Astrocyte of the hippocampus (primary cell): ENCODE data around the gene BNIP5.
"Not testable (repeated sequence)": the region's sequence is repeated elsewhere in the genome, so short reads cannot be mapped to it uniquely, and the experiment has no call there.

ENCODE experiments used
- DNase-seq: peaks from one replicate; pipeline ENCODE4 v3.0.0; 2011; ENCODE audit warnings: low read depth, low spot score

Gene BNIP5

DNA sequence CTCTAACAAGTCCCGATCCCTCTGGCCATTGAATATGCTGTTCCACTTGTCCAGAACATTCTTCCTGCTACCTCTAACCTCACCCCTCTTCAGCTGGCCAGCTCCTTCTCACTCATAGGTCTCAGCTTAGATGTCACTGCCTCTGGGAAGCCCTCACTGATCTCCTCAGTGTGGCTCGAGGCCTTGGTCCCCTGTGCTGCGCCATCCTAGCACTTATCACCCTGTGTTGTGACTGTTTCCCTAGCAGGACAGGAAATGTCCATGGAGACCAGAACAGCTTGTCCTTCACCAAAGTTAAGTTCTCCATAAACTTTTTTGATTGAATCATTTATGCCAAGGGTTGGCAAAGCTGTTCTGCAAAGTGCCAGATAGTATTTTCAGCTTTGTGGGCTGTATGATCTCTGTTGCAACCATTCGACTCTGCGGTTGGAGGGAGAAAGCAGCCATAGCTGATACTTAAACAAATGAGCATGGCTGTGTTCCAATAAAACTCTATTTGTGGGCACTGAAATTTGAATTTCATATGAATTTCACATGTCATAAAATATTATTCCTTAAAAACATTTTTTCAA is 6.5 kb upstream of the BNIP5 start:
- no peak for DNase-seq

DNA sequence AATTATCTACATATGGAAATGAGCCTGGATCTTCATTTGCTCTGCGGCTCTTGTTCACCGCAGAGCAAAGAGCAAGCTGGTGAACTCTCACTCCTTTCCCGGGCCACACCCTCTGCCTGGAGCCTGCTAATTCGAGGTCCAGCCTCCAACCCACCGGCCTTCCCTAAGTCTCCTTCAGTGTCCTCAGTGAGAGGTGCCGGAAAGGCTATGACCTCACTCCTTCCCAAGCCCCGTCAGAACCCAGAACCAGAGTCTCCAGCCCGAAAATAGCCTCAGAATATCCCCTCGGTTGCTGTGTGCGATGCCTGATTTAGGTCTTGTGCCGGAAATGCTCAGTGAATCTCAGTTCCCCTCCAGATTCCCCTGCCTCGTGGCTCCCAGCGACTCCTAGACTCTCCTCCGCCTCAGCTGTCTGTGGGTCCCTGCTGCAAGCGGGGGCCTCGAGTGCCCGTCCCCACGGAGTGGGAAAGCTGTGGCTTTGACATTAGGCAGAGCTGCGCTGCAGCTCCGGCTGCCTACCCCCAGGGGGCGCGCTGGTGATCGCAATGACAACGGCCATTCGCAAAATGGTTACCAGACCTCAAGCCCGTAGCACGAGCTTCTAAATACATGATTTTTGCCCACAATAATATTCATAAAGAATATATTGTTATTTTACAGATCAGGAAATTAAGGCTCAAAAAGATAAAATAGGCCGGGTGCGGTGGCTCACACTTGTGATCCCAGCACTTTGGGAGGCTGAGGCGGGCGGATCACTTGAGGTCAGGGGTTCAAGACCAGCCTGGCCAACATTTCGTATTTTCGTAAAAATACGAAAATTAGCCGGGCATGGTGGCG is 4.1 kb upstream of the BNIP5 start:
- DNase-seq = peak; percentile 87

DNA sequence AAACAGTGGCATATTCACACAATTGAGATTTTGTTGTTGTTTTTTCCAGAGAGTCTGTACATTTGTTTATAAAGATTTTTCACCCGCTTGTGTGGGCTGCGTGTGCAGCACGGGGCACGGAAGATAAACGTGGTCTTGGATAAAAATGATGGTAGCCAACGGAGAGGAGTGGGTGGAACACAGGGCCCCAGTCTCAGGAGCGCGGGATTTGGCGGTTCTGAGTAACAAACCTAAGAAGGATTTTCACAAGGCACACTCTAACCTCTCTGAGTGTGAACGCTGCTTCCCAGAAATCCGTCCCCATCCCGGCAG is 3.6 kb upstream of the BNIP5 start:
- DNase-seq = no peak

DNA sequence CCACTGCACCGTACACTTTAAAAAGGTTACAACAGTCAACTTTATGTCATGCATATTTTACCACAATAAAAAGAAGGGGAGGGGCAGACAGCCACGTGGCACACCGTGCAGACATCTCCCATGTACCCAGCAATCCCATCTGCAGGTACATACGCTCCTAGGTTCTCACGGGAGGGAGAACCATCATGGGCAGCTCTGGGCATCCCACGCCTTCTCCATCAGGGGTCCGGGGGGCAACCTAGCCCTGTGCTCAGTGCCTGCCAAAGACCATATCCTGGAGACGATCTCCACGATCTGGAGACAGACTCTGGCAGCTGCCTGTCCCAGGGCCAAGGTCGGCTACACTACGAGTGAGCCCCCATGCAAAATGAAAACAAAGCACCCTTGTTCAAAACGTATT is 2.5 kb upstream of the BNIP5 start:
- no peak for DNase-seq

DNA sequence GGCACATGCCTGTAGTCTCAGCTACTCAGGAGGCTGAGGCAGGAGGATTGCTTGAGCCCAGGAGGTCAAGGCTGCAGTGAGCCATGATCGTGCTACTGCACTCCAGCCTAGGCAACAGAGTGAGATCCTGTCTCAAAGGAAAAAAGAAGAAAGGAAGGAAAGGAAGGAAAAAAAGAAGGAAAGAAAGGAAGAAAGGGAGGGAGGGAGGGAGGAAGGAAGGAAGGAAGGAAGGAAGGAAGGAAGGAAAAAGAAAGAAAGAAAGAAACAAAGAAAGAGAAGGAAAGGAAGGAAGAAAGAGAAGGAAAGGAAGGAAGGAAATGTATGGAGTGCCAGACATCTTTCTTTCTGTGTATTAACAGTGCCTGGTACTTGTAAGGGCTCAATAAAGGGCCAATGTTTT is 1.5 kb upstream of the BNIP5 start:
- not testable (repeated sequence) for DNase-seq

DNA sequence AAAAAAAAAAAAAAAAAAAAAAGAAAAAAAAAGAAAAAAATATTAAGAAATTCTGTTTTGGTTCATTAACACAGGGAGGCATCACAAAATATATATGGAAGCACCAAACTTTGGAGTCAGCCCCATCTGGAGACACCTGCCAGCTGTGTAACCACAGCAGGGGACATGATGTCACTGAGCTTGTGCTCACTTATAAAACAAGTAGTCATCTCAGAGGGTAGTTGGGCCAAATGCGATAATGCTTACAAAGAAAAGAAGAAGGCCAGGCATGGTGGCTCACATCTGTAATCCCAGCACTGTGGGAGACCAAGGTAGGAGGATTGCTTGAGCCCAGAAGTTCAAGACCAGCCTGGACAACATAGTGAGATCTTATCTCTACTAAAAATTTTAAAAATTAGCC is 1.1 kb upstream of the BNIP5 start:
- no peak for DNase-seq

DNA sequence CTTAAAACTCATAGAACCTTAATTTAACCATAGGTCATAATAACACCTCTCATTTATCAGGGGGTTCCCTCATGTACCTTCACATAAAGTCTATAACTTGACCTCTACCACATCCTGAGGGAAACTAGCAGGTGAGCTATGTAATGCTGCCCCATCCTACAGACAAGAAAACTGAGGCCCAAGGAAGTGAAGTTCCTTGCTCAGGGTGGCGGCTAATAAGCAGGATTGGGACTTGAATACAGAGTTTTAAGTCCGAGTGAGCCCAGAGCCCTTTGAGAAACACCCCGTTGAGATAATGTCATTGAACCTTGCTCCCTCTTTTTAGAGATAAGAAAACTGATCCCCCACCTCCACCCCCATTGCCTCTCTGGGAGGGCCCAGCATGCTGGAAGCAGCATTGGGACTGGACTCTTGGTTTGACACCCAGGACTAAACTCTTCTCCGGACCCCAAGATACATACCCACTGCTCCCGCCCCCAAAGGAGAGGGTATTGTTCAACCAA is 429 bp downstream of the BNIP5 start:
- no peak for DNase-seq

DNA sequence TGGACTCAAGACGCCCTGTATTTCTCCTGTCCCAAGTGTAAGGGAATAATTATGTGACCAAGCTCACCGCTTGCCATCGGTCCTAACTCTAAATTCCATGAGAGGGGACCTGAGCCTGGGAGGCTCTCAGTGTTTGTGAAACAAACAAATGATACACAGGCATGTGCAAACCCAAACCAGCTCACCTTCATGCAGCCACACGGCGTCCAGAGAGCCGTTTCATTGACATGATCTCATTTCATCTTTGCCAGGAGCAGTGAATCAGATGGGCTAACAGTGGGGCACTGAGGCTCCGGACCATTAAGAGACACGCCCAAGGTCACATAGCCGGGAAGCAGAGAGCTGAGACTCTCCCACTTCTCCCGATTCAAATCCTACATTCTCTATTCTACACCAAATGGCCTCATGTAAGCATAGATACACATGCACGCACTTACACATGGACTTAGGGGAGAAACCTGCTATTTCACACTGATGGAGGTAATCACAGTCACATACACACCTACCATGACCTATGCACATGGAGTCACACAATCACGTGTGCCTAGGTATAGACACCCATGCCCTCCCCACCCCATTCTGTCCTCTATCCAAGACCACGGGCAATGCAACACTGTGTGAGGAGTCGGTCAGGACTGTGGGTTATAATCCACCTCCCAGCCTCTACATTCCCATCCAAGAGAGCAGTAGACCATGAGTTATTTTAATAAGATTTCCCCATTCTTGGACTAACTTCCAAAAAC is 1.1 kb downstream of the BNIP5 start:
- no peak for DNase-seq

DNA sequence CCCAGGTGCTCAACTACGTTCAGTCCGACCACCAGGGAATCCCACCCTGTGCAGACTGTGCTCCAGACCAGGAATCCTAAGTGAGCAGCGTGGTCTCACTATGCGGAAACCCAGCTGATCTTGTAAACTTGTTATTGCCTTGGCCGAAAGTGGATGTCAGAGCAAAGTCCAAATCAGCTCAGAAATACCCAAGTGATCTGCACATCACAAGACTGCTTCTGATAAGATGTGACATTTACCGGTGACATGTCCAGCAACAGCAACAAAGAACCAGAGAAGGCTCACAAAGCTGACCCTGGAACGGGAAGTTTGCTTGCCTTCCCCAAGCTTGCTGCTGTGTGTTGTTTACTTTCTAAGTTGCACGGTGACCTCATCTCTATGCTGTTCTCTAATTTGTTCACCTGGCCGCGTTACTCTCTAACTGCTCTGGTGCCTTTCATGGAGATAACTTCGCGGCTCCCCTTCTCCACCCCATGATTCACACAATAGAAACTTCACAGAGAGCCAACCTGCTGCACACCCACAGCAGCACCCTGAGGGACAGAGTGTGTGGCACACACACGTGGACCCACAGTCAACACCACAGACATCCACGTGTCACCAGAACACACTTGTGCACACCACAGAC is 1.7 kb downstream of the BNIP5 start:
- DNase-seq = no peak

DNA sequence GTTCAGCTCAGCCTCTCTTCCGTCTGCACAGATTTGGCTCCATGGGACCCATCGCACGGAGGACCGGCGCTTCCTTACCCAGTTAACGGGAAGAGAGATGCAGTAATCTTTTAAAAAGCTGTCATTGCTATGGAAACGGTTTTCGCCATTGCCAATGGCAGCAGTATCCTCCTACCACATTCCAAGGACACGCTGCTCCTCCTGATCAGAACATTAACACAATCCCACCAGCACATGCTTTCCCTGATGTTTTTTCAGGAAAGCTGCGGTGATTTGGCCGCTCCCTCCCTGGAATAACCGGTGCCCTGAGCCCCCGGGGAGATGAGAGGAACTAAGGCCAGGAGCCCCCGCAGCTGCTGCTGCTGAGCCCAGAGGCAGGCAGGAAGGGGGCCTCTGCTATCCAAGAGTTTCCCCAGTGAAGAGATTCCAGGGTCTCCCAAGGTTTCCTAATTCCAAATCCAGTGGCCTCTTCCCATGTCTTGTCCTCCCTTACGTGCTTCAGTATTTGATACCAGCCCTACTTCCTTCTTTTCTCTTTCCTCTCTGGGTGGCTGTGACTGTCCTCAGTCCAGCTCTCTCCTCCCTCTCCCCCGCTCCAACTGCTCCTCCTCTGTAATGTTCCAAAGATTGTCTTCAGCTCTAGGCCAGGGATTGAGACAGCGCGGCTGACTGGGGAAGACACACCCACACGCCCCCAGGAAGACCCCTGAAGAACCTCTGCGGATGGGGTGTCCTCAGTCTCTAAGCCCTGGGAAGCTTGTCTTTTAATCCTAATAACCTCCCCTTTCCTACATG is 2.6 kb downstream of the BNIP5 start:
- DNase-seq = peak; percentile 38

DNA sequence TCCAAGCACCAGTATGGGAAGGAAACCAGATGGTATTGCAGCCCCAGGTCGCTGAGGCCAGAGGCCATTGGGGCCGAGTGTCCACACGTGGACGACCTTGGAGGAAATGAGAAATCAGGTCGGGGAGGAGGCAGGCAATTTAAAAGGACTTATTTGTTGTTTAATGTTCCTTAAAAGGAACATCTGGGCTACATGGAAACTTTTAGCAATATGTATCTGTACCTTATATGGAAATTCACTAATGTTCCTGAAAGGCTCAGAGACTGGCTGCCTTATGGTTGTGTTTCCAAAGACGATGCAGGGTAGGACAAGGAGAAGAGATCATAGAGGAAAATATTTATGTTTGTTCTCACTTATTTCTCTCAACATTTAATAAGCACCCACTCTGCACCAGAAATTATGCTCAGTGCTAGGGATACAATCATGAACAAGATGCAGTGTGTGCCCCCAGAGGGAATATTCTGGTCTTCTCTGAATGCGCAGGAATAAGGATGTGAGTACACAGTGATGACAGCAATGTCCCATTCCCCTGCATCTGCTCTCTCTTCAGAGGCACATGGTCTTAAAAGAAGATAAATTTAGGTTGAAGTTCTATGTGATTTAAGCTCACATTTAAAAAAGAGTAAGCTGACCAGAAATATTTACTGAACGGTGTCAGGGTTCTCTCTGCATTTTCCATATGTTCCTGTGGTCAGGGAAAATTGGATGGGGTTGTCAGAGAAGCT is 3.4 kb downstream of the BNIP5 start:
- no peak for DNase-seq

DNA sequence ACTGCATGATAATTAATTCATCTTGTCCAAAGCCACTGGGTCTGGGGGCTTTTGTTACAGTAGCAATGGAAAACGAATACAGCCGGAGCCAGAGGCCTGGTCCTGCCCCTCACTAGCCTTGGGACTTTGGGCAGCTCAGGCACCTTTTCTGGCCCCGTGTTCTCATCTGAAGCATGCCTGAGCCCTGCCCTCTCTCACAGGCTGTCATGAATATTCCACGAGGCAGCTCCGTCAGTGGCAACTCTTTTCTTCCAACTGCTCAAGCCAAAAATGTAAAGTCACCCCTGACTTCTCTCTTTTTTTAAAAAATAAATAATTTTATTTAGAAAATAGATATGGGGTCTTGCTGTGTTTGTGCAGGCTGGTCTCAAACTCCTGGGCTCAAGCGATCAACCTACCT is 5.3 kb downstream of the BNIP5 start:
- no peak for DNase-seq

DNA sequence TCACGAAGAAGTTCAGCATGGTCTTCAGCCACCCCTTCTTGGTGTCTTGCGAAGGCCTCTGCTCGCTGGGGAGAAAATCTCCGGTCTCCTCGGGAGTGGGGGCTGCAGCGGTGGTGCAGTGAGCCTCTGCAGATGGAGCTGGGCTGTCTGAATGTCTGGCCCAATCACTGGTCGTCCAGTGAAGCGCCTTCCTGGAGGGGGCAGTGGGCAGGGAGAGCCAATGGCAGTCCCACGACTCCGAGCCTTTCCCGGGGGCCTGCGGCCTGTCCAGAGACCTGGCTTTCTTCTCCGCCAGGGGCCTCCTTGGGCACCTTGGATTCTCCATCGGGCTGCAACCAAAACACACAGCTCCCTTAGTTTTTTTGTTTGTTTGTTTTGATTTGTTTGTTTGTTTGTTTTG is 6.3 kb downstream of the BNIP5 start:
- no peak for DNase-seq

DNA sequence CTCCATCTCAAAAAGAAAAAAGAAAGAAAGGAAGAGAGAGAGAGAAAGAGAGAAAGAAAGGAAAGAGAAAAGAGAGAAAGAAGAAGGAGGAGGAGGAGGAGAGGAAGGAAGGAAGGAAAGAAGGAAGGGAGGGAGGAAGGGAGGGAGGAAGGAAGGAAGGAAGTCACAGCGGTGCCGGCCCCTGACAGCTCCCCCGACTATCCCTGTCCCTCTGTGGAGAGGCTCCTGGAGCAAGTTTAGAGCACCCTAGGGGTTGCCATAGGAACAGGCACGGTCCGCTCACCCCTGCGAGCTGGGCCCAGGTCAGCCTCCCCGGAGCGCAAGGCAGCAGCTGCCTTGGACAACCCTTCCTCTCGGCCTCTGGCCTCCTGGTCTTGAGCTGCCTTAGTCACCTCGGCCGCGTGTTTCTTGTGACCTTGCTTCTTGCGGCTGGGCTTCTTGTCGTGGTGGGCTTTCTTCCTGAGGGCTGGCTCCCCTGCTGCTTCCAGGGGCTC is 6.8 kb downstream of the BNIP5 start:
- DNase-seq = no peak

DNA sequence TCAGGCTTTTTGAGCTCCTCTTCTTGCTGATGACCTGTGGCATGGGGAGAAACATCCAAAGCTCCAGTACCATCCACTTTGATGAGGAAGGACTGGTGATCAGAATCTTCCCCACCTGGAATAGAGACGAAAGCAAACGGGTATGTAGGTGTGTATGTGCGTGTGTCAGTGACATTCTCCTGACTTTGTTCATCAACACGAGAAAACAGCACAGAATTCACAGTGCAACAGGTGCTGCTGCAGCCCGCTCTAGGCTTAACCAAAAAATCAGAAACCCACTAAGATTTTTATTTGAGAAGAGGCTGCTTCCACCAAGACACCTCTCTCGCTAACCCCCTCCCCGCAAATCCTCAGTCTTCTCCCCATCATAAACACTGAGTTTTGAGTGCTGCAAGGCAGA is 8.1 kb downstream of the BNIP5 start:
- DNase-seq = no peak

DNA sequence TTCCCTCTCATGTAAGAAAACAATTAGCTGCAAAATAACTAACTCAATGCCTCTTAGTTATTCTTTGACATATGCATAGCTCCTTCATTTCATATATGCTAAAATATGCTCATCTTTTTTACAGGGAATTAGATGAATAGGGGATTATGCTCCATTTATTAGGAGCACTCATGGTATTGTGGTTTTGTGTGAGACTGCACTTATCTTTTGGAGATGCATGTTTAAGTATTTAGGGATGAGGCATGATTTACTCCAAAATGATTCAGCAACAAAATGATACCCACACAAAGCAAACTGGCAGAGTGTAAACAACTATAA is 8.8 kb downstream of the BNIP5 start:
- DNase-seq = no peak

DNA sequence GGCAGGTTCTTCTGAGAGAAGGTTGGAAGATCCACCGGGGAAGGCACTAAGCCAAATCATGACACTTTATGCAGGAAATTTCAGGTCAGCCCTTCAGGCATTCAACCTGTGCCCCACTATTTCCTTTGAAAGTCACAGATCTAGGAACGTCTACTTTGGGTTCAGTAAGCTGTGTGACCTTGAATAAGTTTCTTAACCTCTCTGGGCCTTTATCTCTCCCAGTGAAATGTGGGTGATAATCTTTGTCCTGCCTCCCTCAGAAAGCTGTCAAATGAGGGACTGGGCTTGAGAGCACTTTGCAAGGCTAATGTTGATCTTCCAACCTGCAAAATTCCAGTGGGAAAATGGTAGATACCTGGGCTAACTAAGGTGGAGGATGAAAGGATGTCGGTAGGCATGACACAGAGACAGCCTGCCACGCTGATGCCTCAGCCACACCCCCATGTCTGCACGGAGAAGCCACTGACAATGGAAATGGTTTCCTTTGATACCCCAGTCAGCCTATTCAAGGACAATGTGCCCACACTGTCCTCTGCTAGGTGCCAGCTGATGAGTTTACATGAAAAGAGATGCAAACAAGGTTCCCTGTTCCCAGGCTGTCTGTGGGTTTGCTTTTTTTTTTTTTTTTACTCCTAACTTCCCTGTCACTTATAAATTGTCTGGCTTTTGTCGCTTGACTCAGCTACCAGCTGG is 9.3 kb downstream of the BNIP5 start:
- no peak for DNase-seq

DNA sequence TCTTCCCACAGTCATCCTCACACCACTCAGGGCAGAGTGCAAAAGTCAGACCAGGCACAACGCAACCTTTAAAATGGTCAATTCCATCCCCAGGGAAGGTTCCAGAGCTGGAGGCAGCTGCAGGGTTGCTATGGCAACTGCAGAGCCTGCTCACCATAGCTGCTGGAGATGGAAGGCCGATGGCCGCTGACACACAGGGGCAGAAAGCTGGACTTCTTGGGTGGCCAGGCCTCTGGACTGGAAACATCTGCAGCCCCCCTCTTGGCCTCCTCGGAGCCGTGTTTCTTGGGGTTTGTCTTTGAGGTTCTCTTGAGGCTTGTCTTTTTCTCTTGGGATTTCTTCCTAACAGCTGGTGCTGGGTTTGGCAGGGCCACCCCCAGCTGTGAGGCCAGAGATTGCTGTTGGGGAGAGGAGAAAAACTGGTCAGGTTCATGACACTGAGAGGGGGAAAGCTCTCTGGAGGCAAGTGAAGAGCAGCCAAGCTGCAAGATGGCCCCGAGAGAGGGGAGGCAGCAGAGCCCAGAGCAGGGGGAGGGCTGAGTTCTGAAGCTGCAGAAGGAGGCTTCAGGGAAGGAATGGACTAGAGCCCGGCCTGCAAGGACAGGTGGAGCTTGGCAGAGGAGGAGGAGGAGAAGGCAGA is 10.2 kb downstream of the BNIP5 start:
- no peak for DNase-seq

DNA sequence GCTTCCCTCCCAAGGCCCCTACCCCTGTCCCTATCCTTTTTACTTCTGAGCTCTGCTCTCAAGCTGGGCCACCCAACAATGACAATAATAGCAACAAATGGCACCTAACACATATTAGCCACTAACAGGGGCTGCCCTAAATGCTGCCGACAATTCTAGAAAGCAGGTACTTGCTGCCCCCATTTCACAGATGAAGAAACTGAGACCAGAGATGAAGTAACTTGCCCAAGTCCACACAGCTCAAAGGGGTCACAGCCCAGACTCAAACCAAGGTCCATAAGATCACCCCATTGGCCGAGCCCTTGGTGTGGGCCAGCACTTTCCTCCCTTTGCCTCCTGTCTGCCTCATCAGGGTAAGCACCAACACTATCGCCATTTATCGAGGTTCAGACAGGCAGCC is 12.0 kb downstream of the BNIP5 start:
- DNase-seq = no peak

DNA sequence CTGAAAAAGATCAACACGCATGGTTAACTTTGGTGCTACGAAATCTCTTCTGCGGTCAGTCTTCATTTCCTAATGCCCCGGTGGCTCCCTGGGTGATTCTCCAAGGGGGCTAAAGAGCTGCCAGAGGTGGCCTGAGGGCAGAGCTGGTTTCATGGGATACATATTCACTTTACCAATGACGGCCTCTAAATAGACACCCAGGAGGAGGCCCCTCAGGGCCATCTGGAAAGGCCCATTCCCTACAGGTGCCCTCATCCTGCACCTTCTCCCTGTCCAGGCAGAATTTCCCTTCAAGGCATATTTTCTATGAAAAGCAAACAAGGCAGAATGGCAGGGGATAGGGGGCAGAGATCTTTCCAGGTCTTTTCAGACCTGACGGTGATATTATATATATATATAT is 12.5 kb downstream of the BNIP5 start:
- DNase-seq = no peak
